CD4-positive, alpha-beta T cell treated with Interleukin-4 for 1 hour (primary cell): Measurements from ENCODE around the gene SLC8A3.

Experiments
- DNase-seq, 2 donors: peaks; one replicate each; pipeline ENCODE4 v3.0.0-alpha.2; 2020 to 2022

SLC8A3 gene

GRCh38 chr14:70177081-70177800, 11.5 kb downstream of the SLC8A3 start:
- DNase-seq: no peak

GRCh38 chr14:70173569-70173968, 15.2 kb downstream of the SLC8A3 start:
- no peak for DNase-seq

- DNase-seq: no peak
Observed at GRCh38 chr14:70171726-70172125, 17.0 kb downstream of the SLC8A3 start.

GRCh38 chr14:70170976-70171375, 17.8 kb downstream of the SLC8A3 start:
- no peak for DNase-seq

GRCh38 chr14:70168406-70168805, 20.3 kb downstream of the SLC8A3 start:
- no peak for DNase-seq

- DNase-seq: no peak
Observed at GRCh38 chr14:70166530-70167203, 22.1 kb downstream of the SLC8A3 start.

GRCh38 chr14:70162358-70162757, 26.4 kb downstream of the SLC8A3 start:
- DNase-seq: no peak

- DNase-seq: no peak
Observed at GRCh38 chr14:70156592-70156991, 32.2 kb downstream of the SLC8A3 start.

GRCh38 chr14:70152704-70153103, 36.0 kb downstream of the SLC8A3 start:
- DNase-seq: no peak

- no peak for DNase-seq
Observed at GRCh38 chr14:70152081-70152480, 36.7 kb downstream of the SLC8A3 start.

- DNase-seq: no peak
Observed at GRCh38 chr14:70149596-70150165, 39.1 kb downstream of the SLC8A3 start.

GRCh38 chr14:70148911-70149595, 39.7 kb downstream of the SLC8A3 start:
- no peak for DNase-seq

- DNase-seq: no peak
Observed at GRCh38 chr14:70148351-70148750, 40.4 kb downstream of the SLC8A3 start.

GRCh38 chr14:70144046-70144445, 44.7 kb downstream of the SLC8A3 start:
- no peak for DNase-seq

- DNase-seq: no peak
Observed at GRCh38 chr14:70143306-70143705, 45.4 kb downstream of the SLC8A3 start.

- DNase-seq: no peak
Observed at GRCh38 chr14:70140614-70141013, 48.1 kb downstream of the SLC8A3 start.

- no peak for DNase-seq
Observed at GRCh38 chr14:70139384-70139783, 49.4 kb downstream of the SLC8A3 start.

GRCh38 chr14:70137788-70138187, 51.0 kb downstream of the SLC8A3 start:
- DNase-seq: no peak

GRCh38 chr14:70133461-70133860, 55.3 kb downstream of the SLC8A3 start:
- no peak for DNase-seq

- DNase-seq: no peak
Observed at GRCh38 chr14:70130482-70130881, 58.3 kb downstream of the SLC8A3 start.

- no peak for DNase-seq
Observed at GRCh38 chr14:70127186-70127585, 61.6 kb downstream of the SLC8A3 start.

GRCh38 chr14:70123796-70124195, 65.0 kb downstream of the SLC8A3 start:
- DNase-seq: no peak

GRCh38 chr14:70121521-70121920, 67.2 kb downstream of the SLC8A3 start:
- no peak for DNase-seq

GRCh38 chr14:70118064-70118463, 70.7 kb downstream of the SLC8A3 start:
- DNase-seq: no peak
